Stimulated activated CD8-positive, alpha-beta memory T cell treated with anti-CD3 and anti-CD28 coated beads, Interleukin-12 subunit alpha, Interleukin-12 subunit beta, amount 100 ng/mL, for 24 hours (primary cell): ENCODE data around the gene RHOT2.
"Not testable (repeated sequence)": the region's sequence is repeated elsewhere in the genome, so short reads cannot be mapped to it uniquely, and the experiment has no call there.

Experiments used
- DNase-seq: peaks from one replicate; pipeline ENCODE4 v3.0.0-alpha.2; 2020; ENCODE audit errors: extremely low read depth

RHOT2 gene

DNA sequence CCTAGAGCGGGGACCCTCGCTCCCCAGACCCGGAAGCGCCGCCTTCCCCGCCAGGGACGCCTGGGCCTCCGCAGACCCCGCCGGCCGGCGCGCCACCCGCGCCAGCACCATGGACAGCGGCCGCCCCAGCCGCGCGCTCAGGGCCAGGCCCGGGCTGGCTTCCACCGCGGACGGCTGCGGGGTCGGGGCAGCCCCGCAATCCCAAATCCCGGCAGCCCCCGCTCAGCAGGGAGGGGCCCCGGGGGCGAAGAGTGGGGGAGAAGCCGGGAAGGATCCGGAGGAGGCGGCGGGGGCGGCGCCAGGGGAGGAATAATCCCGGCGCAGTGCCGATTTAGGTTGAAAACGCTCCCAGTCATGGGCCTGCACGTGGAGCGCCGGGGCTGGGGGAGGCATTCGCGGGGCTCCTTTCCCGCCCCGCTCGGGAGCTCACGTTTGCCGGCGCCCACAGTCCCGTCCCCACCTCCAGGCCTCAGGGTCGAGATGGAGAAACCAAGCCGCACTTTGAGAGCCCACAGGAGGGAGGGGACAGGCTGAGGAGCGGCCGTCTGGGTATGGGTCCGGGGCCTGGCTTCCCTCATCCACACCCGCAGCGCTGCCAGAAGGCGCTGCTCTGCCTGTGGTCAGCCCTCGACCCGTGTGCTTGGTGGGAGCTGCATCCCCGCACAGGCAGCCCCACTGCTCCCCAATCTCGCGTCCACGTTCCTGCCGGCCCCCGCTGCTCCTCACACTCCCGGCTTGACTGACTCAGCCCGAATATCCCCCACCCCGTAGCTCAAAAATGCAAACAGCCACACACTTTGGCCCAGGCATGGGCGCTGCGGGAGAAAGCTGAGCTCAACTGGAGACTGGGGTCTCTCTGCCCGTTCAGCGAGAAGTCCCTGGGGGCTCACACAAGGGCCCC, 33.0 kb downstream of the RHOT2 start:
- no peak for DNase-seq

- no peak for DNase-seq
These were observed 34.4 kb downstream of the RHOT2 start for GRCh38 chr16:702341-702740.

- DNase-seq: no peak
These were observed 35.5 kb downstream of the RHOT2 start for GRCh38 chr16:703406-703805.

- DNase-seq: no peak
These were observed 36.1 kb downstream of the RHOT2 start for GRCh38 chr16:704047-704446.

DNA sequence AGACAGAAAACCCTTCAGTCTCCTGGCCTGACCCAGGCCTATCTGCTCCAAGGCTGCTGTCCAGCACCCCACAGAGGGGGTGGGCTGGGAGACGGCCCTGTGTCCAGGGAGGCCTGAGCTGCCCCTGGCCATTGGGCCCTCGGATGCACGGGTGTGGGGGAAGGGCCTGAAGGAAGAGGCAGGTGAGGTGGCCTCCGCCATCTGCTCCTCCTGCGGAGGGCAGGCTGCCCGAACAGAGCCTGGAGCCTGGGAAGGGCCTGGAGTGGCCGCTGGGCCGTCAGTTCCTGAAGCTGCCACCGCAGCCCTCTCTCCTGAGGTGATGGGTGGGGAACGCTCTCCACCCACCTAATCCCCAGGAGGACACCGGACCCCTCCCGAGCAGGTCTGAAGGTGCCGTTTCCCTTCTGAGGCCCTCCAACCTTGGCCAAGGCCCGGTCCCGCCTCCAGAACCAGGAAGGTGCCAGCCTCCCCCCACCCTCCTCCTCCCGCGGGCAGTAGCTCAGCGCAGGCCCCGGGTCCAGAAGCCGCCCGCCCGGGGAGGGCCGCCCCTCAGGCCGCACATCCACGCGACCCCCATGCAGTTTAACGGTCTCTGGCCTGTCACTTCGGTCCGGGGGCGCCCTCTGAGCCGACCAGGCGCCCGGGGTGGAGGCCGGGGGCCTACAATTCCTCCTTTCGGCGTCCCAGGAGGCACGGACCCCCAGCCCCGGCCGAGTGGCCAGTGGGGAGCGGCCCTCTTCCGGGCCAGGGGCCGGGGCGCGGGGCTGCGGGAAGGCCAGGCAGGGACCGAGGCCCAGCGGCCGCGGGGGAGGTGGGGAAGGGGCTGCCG, 36.8 kb downstream of the RHOT2 start:
- DNase-seq: no peak

DNA sequence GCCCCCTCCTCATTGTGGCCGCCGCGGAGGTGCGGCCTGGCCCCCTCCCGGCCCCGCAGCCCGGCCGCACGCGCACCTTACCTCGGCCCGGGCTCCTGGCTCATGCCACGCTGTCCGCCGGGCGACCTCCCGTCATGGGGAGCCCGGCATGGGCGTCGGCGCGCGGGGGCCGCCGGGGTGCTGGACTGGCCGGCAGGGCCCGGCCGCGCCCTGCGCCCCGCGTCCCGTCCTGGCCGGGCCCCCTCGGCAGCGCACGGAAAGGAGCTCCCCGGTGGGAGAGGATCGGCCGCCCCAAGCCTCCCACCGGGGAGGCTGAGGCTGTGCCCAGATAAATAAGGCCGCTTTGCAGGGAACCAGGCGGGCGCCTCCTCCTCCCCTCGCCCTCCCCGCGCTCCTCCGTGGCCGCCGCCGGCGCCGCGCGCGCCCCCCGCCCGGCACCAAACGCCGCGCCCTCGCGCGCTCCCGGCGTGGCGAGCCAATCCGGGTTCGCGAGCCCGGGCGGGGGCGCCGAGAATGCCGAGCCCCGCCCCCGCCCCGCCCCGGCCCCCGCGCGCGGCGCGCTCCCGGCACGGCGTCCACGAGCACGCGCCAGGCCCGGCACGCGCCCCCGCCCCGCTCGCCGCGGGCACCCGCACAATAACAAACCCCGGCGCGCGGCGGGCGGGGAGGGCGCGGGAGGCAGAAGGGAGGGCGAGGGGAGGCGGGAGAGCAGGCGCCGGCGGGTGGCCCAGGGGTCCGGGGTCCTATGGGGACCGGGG, 37.7 kb downstream of the RHOT2 start, which contains the start of gene FBXL16:
FBXL16 (minus strand) TSS at position 371 of the 758 bp plus-strand sequence. CDS start 8,396 bp downstream, outside the sequence.
- no peak for DNase-seq

DNA sequence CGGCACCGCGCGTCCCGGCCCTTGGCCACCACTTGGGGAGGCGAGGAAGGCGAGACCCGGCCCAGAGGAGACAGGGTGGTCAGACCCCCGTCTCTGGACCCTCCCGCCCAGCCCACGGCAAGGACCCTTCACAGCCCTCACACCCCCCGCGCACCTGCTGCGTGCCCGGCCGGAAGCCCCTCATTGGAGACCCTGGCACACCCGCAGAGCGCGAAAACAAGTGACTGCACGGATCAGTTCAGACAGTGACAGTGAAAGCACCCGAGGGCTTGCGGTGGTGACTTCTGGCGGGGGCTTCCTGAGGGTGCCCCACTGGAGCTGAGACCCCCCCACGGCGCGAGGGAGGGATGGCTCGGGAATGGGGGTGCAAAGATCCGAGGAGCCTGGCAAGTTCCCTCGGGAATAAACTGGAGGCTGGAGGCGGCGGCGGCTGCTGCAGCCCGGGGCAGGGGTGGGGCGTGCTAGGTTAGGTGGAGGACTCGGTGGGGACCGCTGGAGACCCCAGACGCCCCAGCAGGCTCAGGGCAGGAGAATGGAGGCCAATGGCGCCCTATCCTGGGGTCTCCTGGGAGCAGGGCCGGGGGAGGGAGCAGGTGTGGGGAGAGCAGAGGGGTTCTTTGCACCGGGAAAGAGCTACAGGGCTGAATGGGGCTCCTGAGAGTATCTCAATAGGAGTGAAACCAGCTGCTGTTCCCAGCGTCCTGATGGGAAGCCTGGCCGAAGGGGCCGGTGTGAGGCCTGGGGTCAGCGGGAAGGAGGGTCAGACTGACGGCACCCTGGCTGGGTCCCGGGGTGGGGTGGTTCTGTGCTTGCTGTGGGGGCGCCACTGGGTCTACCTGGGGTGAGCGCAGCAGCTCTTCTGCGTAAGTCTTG, 38.5 kb downstream of the RHOT2 start:
- no peak for DNase-seq

DNA sequence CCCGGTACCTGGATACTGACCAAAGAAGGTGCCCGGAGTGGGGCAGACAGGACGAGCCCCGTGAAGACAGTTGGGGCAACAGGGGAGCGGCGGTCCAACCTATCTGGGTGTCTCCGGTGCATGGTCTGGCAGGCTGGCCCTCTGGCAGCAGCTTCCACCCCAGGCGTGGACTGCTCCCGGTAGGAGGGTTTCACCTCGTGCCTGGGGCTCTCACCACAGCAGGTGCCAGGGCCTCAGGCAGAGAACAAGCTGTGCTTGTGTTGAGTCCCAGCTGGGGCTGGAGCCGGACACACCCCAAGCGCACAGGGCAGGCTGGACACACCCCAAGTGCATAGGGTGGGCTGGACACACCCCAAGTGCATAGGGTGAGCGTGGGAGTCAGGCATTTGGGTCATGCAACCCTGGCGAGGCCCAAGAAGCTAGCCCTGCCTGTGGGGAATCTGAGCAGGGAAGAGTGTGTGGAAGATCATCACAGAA, 39.2 kb downstream of the RHOT2 start:
- no peak for DNase-seq

- DNase-seq: no peak
These were observed 40.1 kb downstream of the RHOT2 start for GRCh38 chr16:708019-708418.

GRCh38 chr16:708959-709358, 41.0 kb downstream of the RHOT2 start:
- DNase-seq: no peak

DNA sequence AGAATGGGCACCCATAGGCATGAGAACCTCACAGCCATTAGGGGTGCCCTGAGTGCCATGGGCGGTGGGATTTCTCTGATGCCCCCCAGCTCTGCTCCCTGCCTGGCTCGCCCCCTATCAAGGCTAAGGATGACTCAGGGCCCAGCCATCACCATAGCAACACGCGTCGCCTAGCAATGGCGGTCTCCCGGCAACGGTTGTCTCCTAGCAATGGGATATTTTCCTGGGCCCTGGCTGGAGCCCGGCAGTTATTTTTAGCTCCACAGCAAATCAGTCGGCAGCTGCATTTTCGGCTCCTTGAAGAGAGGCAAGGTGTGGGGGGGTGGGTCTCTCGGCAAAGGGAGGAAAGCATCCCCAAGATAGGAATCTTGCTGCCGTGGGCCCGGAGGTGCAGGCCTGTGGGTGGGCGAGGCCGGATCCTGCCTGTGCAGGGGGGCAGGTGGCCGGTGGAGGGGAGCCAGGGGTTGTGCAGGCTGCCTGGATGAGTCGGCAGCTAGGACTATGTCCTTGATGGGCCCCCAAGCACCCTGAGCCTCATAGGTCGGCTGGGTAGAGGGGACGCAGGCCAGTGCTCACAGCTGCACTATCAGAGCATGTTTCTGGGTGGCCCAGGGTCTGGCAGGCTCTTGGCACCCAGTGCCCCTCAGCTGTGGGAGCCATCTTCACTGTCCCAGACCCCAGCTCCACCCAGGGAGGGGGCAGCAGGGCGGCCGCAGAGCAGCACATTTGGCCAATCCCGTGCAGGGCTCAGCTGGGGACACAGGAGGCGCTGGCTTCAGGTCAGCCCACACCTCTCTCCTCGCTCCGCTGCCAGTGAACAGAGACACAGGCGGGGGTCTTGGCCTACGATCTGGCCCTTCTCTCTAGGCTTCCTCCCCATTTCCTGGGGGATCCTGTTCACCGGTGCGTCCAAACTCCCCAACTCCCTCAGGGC, 41.9 kb downstream of the RHOT2 start:
- DNase-seq: no peak

DNA sequence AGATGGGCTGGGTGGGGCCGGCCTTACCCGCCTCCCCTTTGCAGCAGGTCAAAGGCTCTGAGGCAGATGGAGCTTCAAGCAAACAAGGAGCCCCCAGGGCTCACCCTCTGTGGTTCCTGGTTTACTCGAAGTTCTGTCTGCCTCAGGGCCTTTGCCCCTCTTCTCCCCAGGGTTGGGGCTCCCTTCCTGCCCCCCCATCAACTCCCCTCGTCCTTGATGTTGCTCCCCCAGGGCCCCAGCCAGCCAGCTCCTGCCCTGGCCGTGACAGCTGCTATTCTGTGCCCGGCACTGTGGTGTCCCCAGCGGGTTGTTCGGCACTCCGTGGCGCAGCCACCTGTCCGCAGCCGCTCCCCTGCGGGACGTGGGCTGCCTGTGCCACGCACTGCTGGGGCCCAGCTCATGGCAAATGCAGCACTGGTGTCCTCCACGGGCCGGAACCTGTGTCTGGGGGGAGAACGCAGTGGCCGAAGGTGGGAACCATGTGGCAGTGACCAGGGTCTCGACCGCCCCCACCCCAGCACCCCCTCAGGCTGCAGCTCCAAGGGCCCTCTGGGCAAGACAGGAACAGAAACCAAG, 42.7 kb downstream of the RHOT2 start:
- DNase-seq: no peak

DNA sequence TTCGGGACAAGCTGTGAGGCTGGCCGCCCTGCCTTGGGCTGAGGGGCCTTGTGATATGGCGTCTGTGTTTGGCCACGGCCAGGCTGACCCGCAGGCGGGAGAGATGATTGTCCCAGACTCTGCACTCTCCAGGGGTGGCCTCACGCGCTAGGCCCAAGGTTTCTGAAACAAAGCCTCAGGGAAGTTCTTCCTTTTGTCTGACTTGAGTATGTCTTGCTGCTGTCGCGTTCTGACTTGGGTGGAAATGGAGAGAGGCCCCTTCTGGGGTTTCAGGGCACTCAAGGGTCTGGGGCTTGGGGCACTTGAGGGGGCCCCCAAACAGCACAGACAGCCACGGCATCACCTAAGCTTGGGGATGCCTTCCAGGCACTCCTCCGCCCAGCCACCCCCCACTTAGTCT, 43.2 kb downstream of the RHOT2 start:
- no peak for DNase-seq

DNA sequence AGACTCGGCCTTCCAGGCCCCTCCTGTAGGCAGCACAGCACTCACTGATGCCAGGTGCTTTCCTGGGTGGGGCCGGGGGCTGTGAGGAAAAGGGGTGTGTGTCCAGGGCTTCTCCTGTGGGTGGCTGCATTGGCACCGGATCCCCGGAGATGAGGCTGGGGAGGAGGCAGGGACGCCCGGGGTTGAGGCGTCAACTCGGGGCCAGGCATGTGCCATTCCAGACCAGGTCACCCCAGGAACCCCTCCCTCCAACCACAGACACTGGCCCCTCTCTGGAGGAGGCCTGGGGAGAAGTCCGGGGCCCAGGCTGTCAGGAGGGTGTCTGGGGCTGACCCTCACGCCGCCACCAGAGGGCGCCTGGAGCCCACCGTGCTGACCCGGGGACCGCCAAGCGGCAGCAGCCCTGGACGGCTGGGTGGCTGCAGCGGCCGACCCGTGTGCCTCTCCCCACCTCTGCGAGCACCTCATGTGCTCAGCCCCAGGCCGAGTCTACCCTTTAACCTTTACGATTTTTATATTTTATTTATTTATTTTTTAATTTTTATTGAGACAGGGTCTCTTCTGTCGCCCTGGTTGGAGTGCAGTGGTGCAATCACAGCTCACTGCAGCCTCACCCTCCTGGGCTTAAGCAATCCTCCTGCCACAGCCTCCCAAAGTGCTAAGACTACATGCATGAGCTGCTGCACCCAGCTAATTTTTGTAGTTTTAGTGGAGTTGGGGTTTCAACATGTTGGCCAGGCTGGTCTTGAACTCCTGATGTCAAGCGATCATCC, 43.8 kb downstream of the RHOT2 start:
- no peak for DNase-seq

DNA sequence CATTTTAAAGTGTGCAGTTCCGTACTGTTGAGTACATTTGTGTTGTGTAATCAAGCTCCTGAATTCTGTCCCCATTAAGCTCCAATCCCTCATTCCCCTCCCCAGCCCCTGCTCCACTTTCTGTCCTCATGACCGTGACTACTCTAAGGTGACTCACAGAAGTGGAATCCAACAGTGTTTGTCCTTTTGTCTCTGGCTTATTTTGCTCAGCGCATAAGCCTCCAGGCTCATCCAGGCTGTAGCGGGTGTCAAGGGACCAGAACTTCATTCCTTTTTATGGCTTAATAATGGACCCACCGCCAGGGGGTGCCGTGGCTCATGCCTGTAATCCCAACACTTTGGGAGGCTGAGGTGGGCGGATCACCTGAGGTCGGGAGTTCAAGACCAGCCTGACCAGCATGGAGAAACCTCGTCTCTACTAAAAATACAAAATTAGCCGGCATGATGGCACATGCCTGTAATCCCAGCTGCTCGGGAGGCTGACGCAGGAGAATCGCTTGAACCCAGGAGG, 44.9 kb downstream of the RHOT2 start:
- DNase-seq: not testable (repeated sequence)

DNA sequence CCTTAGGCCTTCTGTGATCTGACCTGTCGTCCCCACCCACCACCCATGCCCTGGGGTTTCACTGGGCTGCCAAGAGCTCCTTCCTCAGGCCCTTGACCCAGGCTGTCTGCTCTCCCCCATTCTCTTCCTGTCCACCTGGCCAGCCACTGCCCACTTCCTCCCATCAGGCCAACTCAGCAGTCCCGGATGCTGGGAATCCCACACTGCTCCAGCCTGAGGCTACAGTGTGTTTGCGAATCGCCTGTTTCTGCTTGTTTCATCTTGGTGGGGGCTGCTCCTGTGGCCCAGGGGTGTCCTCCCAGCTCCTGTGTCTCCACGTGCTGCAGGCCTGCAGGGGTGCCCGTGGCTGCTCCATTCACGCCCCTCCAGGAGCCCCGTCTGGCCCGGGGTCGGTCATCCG, 46.1 kb downstream of the RHOT2 start:
- no peak for DNase-seq

DNA sequence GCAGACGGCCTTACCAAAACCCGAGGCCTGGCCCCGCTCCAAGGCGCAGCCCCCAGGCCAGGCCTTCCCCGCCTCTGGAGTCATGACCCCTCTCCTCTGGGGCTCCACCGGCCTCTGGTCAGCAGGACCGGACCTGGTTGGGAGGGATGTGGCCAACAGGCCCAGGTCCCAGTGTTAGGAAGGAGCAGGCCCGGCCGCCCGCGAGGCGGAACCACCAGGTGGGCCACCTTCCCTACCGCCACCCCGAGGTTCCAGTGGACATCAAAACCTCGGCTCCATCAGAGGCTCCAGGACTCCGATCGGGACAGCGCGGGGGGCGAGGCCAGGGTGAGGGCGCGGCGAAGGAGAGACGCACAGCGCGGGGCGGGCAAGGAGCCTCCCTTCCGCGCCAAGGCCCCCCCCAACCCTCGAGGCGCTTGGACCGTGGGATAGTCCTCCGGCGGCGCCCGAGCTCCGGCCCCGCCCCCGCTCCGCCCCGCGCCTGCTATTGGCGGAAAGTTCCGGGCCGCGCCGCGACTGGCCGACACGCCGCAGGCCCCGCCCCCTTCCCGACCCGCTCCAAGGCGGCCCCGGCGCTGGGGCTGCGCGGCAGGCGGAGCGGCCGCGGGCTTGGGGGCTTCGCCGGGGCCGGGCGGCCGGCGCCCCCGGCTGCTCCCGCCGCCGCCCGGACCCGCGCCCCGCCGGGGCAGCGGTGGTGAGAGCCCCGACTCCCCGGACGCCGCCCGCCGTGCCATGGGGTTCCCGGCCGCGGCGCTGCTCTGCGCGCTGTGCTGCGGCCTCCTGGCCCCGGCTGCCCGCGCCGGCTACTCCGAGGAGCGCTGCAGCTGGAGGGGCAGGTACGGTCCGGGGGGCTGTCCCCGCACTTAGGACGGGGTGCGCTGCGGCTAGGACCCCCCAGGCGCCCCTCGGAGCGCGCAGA, 46.9 kb downstream of the RHOT2 start, which contains the start of gene METRN:
METRN (plus strand) TSS at position 561 of the 919 bp plus-strand sequence; CDS start at position 733, 172 bp downstream.
- DNase-seq: peak; percentile 87
